ENCODE results near the gene COL17A1.

COL17A1 gene

DNA sequence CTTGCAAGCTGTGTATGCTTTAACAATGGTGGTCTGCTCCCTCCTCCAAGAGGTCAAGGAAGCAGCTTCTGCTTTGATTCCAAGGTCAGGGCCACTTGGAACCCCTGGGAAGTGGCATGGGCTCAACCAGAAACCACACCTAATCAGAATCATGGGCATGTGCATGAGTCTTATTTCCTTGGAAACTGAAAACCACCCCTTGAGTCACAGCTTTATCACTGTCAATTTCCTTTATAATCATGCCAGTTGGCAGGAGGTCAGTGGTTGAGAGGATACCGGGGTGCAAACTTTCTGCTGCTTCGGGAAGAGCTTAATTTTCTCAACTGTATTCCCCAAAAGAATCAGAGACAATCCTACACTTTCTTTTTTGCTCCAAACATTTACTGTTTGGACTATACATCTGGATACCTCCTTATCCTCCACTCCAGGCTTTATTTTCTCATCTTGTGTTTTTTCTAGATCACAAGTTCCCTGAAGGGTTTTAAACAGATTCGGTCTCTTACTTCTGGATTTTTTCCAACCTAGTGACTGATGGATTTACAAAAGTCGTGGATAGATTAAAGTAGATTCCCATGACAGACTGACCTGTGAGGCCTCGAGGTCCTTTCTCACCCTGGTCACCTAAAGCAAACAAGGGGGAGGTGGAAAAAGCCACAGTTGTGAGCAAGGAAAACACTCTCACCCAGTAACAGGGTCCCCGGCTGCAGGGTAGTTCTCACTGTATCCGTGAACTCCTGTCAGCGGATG lies 36.0 kb downstream of the COL17A1 start:
- no peak for DNase-seq

DNA sequence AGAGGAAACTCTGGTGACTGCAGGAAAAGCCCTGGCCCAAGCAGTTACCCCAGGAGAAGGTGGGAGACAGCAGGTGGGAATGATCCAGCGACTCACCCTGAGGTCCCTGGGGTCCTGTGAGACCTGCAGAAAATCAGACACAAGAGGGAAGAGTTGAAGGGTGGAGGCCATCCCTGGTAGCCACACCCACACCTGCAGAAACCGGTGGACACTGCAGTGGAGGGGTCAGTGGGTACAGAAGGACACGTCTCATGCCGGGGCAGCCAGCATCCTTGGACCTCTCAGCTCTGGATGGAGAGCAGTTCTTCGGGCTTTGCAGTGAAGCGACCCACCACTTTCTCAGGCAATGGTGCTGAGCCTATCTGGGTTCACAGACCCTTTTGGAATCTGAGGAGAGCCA lies 39.0 kb downstream of the COL17A1 start:
- no peak for DNase-seq

DNA sequence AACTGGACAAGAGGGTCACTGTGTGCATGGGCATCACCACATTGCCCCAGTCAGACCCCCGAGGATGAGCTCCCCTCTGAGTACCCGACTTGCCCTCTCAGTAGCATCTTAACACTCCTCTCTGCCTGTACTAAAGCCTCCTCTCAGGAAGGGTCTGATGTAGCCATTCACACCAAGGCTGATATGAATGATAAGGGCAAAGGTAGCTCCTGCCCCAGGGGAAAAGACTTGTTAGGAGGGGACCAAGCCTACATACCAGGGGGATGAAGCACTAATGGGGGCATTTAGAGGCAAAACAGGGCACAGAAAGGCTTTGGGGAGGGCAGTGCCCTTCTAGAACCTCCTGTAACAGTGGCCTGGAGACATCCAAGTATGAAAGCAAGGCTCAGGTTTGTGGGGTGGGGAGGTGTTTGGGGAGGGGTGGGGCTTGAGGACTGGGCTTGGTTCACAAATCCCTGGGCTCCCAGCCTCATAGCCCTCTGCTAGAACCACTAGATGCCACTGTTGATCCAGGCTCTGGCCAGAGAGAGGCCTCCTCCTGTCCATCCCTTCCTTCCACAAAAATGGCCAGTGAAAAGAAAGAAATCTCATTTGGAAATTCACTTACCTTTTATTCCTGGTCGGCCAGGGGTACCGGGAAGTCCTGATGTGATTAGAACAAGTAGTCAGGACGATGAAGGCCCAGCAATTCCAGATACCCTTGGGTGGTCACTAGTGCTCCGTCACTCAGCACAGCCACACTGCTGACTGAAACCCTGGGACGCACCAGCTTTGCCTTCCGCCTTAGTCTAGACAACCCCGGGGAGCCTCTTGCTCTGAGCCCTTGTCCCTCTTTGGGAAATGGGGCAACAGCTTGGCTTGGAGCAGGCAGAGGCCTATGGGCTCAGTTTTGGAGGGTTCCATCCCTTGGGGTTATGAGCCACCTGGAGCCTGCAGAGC lies 40.3 kb downstream of the COL17A1 start:
- no peak for DNase-seq

DNA sequence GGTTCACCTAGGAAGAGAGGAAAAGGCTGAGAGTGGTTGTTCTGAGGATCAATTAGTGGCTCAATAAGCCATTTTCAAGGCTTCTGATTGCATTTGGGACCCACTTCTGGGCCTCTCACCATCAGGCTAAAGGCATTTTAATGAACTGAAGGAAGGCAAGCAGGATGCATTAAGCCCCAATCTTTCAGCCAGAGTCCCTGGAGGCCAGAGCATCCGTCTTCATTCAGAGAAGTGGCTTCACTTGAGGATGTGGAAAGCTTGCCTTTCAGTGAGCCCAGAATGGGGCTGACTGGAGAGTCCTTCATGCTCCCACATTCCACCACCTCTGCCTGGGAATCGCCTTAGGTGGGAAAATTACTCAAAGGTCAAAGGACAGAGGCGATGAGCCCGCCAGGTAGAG lies 41.8 kb downstream of the COL17A1 start:
- DNase-seq, result no peak

DNA sequence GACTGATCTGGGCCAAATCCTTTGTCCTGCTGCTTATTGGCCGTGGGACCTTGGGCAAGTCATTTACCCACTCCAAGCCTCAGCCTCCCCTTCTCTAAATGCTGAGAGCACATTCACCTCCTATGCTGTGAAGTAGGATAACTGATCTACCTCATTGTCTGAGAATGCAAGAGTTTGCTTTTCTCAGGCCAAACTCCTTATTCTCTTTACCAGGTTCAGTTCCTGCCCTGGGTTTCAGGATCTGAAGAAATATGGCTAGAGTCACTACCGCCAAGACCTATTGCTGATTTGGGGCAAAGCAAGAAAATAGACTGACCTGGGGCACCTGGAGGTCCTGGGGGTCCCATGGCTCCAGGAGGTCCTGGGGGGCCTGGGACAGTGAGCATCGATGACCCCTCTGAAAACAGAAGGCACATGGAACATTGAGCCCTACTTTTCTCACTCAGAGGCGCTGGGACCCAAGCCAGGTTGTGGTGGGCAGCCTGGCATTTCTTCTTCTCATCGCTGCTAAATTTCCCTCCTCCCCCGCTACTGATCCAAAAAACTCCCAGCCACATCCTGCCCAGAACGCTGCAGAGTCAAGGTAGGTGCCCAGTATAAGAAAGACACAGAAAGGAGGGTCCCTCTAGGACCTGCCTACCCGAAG lies 42.4 kb downstream of the COL17A1 start:
- DNase-seq, result no peak

- no peak for DNase-seq
These were observed 43.7 kb downstream of the COL17A1 start for GRCh38 chr10:104041891-104042535.

DNA sequence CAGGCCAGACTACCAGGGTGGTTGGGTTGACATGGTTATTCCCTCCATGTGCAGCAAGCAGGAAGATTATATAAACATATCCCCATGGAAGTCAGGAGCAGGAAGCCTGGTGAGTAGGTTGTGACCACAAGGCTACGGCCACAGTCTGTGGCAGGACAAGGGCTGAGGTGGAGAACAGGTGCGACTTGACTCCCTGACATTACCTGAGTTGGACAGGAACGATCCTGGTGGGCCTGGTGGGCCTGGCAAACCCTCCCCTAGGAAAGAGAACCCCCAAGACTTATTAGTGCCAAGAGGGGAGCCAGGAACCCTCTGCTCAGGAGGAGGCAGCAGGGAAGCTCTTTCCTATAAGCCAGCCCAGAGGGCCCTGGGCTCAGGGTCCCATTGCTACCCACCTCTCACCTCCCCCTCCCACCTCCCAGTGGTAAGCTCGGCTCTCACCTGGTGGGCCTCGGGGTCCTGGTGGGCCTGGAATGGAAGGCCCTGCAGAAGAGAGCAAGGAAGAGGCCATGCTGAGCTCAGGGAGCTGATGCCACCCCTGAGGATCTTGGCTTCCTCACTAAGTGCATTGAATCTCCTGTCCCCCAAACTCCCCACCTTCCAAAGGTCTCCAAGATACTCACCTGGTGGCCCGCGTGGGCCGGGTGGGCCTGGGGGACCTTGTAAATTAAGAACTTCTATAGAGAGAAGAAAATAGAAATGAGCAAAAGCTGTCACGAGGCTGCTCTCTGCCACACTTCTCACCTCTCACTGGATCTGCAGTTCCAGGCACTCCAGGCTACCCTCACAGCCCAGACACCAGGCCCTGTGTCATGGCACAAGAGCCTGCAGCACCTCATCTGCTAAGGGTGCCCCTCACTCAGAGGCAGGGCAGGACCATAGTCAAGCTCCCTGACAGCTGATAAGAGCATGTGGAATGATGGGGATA lies 44.6 kb downstream of the COL17A1 start:
- no peak for DNase-seq

DNA sequence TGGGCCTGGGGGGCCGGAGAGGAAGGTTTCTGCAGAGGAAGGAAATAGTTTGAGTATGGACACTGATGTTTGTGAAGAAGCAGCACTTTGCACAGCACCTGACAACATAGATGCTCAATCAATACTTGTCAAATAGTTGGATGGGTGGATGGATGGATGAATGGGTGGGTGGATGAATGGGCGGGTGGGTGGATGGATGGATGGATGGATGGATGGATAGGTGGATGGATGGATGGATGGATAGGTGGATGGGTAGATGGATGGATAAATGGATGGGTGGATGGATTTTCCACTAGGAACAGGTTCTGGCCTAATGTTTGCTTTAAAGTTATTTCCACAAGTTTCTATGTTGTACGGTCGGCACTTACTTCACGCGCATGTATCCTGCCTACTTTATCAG lies 45.3 kb downstream of the COL17A1 start:
- DNase-seq, result no peak

GRCh38 chr10:104038958-104039752 lies 46.5 kb downstream of the COL17A1 start:
- DNase-seq, result no peak

GRCh38 chr10:104038537-104038936 lies 47.1 kb downstream of the COL17A1 start:
- DNase-seq, result no peak

DNA sequence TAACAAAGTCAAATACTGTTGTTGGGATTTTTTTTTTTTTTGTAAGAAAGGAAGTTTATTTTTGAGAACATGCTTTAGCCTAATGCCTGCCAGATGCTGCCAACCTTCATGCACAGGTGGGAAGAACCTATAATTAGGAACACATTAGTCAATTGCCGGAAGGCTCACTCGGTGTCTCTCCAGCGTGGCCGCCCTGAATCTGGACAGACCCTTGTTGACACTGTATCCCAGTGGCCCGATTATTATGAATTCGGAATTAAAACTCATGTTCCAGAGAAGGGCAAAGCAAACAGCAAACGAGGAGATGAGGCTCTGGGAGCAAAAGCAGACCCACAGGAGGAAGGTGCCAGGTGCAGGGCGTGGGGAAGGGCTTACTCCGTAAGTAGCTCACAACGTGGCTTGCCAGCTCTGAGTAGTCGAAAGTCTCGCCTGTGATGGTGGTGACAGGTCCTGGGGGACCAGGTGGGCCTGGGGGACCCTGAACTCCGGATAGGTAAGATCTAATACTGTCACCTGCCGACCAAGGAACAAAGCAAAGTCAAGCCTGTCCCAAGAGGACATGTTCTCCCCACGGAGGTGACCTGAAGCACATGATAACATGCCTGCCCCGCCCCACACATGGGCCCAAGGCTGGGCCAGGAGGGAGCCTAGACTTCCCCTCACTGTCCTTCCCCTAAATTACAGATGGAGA lies 48.3 kb downstream of the COL17A1 start:
- no peak for DNase-seq

GRCh38 chr10:104036518-104037260 lies 49.0 kb downstream of the COL17A1 start:
- DNase-seq, result no peak

GRCh38 chr10:104036069-104036384 lies 49.7 kb downstream of the COL17A1 start:
- DNase-seq, result no peak

- no peak for DNase-seq
These were observed 50.2 kb downstream of the COL17A1 start for GRCh38 chr10:104035194-104036068.

DNA sequence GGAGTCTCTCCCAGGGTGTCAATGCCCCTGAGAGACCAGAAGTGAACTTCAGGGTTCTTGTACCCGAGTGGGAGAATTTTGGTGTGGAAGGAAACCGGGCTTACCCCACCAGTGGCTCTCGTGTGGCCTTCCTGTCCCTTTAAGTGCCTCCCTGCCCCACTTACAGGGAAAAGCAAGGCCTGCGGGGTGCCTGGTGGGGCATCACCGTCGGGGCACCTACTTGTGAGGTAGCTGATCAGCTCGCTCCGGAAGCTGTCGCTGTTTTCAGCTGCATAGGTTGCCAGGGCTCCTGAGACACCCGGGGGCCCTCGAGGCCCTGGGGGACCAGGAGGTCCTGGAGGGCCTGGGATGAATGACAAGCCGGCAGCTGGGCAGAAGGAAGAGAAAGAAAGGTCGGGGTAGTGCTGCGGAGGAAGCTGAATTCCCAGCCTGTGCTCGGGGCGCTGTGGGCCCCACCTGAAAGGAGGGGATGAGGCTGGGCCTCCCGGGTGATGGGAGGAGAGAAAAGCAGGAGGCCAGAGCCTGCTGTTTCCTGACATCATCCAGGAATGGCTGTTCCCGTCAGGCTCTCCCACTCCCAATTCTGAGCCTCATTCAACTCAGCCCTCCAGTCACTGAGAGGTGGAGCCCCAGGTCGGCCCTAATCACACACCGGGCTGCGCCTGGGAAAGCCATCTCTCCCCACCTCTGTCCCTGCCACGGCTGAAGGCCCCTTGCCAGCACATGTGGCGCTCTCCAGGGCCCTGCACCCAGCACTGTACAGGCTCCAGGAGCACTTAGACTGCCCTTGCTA lies 51.1 kb downstream of the COL17A1 start:
- DNase-seq, result no peak

DNA sequence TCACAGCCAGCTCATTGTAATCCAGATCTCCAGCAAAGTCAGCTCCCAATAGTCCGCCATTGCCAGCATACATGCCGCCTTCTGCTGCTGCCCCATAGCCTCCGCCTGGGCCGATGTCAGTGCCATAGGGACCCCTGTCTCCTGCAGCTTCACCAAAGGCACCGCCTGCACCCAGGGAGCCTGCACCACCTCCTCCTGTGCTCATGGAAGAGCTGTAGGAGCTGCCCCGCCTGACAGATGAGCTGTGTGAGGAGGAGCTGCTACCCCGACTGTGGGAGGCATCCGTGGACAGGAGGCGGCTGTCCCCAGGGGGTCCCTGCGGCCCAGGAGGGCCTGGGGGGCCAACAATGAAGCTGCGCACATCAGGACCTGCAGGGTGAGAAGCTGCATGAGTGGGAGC lies 51.7 kb downstream of the COL17A1 start:
- no peak for DNase-seq

DNA sequence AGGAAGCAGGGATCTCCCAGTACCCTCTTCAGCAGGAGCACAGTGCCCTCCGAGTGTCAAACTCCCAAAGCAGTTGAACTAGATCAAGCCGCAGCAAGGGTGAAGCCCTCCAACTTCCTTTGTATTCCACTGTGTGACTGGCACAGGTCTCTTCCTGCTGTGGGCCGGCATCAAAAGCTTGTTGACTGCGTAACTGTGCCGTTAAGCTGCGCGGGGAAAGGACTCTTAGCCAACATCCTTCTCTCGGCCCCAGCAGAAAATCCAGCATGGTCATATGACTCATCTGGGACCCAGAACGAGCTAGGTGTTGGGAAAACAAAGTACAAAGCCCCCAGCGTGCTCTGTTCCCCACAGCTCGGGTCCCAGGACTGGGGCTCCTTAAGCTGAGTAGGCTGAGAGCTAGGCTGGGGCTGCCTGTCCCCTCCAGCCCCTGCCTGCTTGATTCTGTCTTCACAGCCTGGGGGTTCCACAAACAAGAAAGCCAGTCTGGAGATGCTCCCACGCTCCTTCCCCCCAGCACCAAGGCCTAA lies 52.2 kb downstream of the COL17A1 start:
- DNase-seq, result no peak
